H1 (cell line): ENCODE measurements around the gene CD59. TPM values are rescaled to one million over a fixed set of nuclear protein-coding genes. Genes with fewer than 3 reads are reported as not detected.

Source experiments
- polyA plus RNA-seq, 7 experiments: library from polyadenylated mRNA; depleted of rRNA in 3 of 7; stranded (reverse) in 5 of 7; unstranded in 2 of 7; fragments of >200 nt in 5 of 7; fragments of 200-250 nt in 2 of 7; gene quantifications; 1 replicate in 5 of 7; 2 replicates in 1 of 7; 4 replicates in 1 of 7; pipeline versions ENCODE4 v1.2.1 to v1.2.3, GENCODE V29; 2011 to 2013; ENCODE audit warnings: missing spikeins in 2 of 7, mixed read lengths in 2 of 7
- total RNA-seq: library from RNA; stranded (reverse); fragmentation: NEBNext Ultra II Directional; extraction: Animal tissue kit (Norgen Biotek cat#: 25700); gene quantifications from 2 replicates; pipeline ENCODE4 v1.2.1, GENCODE V29; 2021
- TF ChIP-seq, protein P1 (sequence below): fragments of 300-600 bp; sonication (generic); IDR thresholded peaks from 2 replicates; pipeline ENCODE4 v1.7.1; 2012; ENCODE audit warnings: low read length, moderate library complexity, mild to moderate bottlenecking, inconsistent platforms; ENCODE audit not compliant: insufficient replicate concordance

Gene CD59
- total and polyA plus RNA-seq, 2 of the 8 experiments (the other 6 are each of a cell fraction or from before 2014, with no cell fraction given): 63.1 to 90.3 TPM

DNA sequence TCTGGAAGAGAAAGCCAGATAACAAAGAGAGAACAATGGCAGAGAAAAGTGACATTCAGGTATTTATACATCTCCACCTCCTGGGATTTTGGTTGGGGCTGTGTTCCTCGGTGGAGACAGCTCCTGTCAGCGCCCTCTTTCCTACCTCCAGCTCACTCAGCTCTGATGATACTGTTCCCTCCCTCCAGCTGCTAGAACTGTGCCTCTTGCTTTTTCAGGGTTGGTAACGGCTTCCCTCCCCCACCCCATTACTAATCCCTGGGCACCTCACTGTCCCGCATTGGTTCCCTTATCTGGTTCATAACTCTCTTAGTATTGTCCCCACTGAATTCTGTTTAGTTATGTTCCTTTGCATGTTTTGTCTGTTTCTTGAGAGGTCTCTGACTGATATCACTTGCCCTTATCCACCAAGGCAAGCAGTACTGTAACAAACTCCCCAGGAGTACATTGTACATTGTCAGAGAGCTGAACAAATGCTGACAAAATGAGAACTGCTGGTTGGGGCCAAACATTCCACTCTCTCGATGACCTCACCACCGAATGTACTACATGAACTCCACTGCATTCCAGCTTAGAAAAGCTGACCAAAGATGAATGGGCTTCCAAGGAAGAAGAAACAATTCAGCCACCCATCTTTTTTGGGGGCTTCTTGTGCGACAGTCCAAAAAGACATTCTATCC, 43.8 kb upstream of the CD59 start (continued):
- TF ChIP-seq, protein P1, sequence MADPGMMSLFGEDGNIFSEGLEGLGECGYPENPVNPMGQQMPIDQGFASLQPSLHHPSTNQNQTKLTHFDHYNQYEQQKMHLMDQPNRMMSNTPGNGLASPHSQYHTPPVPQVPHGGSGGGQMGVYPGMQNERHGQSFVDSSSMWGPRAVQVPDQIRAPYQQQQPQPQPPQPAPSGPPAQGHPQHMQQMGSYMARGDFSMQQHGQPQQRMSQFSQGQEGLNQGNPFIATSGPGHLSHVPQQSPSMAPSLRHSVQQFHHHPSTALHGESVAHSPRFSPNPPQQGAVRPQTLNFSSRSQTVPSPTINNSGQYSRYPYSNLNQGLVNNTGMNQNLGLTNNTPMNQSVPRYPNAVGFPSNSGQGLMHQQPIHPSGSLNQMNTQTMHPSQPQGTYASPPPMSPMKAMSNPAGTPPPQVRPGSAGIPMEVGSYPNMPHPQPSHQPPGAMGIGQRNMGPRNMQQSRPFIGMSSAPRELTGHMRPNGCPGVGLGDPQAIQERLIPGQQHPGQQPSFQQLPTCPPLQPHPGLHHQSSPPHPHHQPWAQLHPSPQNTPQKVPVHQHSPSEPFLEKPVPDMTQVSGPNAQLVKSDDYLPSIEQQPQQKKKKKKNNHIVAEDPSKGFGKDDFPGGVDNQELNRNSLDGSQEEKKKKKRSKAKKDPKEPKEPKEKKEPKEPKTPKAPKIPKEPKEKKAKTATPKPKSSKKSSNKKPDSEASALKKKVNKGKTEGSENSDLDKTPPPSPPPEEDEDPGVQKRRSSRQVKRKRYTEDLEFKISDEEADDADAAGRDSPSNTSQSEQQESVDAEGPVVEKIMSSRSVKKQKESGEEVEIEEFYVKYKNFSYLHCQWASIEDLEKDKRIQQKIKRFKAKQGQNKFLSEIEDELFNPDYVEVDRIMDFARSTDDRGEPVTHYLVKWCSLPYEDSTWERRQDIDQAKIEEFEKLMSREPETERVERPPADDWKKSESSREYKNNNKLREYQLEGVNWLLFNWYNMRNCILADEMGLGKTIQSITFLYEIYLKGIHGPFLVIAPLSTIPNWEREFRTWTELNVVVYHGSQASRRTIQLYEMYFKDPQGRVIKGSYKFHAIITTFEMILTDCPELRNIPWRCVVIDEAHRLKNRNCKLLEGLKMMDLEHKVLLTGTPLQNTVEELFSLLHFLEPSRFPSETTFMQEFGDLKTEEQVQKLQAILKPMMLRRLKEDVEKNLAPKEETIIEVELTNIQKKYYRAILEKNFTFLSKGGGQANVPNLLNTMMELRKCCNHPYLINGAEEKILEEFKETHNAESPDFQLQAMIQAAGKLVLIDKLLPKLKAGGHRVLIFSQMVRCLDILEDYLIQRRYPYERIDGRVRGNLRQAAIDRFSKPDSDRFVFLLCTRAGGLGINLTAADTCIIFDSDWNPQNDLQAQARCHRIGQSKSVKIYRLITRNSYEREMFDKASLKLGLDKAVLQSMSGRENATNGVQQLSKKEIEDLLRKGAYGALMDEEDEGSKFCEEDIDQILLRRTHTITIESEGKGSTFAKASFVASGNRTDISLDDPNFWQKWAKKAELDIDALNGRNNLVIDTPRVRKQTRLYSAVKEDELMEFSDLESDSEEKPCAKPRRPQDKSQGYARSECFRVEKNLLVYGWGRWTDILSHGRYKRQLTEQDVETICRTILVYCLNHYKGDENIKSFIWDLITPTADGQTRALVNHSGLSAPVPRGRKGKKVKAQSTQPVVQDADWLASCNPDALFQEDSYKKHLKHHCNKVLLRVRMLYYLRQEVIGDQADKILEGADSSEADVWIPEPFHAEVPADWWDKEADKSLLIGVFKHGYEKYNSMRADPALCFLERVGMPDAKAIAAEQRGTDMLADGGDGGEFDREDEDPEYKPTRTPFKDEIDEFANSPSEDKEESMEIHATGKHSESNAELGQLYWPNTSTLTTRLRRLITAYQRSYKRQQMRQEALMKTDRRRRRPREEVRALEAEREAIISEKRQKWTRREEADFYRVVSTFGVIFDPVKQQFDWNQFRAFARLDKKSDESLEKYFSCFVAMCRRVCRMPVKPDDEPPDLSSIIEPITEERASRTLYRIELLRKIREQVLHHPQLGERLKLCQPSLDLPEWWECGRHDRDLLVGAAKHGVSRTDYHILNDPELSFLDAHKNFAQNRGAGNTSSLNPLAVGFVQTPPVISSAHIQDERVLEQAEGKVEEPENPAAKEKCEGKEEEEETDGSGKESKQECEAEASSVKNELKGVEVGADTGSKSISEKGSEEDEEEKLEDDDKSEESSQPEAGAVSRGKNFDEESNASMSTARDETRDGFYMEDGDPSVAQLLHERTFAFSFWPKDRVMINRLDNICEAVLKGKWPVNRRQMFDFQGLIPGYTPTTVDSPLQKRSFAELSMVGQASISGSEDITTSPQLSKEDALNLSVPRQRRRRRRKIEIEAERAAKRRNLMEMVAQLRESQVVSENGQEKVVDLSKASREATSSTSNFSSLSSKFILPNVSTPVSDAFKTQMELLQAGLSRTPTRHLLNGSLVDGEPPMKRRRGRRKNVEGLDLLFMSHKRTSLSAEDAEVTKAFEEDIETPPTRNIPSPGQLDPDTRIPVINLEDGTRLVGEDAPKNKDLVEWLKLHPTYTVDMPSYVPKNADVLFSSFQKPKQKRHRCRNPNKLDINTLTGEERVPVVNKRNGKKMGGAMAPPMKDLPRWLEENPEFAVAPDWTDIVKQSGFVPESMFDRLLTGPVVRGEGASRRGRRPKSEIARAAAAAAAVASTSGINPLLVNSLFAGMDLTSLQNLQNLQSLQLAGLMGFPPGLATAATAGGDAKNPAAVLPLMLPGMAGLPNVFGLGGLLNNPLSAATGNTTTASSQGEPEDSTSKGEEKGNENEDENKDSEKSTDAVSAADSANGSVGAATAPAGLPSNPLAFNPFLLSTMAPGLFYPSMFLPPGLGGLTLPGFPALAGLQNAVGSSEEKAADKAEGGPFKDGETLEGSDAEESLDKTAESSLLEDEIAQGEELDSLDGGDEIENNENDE: no peak
